ENCODE results near the gene TMEM87B.
"Not testable (repeated sequence)": the region's sequence is repeated elsewhere in the genome, so short reads cannot be mapped to it uniquely, and the experiment has no call there.

GRCh38 chr2:112040066-112040465 is 15.0 kb upstream of the TMEM87B start:
- TF ChIP-seq, protein P1, sequence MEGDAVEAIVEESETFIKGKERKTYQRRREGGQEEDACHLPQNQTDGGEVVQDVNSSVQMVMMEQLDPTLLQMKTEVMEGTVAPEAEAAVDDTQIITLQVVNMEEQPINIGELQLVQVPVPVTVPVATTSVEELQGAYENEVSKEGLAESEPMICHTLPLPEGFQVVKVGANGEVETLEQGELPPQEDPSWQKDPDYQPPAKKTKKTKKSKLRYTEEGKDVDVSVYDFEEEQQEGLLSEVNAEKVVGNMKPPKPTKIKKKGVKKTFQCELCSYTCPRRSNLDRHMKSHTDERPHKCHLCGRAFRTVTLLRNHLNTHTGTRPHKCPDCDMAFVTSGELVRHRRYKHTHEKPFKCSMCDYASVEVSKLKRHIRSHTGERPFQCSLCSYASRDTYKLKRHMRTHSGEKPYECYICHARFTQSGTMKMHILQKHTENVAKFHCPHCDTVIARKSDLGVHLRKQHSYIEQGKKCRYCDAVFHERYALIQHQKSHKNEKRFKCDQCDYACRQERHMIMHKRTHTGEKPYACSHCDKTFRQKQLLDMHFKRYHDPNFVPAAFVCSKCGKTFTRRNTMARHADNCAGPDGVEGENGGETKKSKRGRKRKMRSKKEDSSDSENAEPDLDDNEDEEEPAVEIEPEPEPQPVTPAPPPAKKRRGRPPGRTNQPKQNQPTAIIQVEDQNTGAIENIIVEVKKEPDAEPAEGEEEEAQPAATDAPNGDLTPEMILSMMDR (conservative IDR thresholded peaks at IDR 0.05; ENCODE audit: low read depth, low read length) = not testable (repeated sequence)
- not testable (repeated sequence) for TF ChIP-seq POLR2A (IDR thresholded peaks at IDR 0.05; ENCODE audit: low read depth, low read length); RFX5 (IDR thresholded peaks at IDR 0.05; ENCODE audit: low read depth, low read length); MAZ (IDR thresholded peaks at IDR 0.05; ENCODE audit: borderline replicate concordance, low read depth, low read length); MXI1 (IDR thresholded peaks at IDR 0.05; ENCODE audit: borderline replicate concordance, low read depth, low read length); ELK1 (IDR thresholded peaks at IDR 0.05; ENCODE audit: borderline replicate concordance, low read depth, low read length); CEBPB (IDR thresholded peaks at IDR 0.05; ENCODE audit: low read depth, low read length); BHLHE40 (IDR thresholded peaks at IDR 0.05; ENCODE audit: low read depth, low read length); NFE2L2 (IDR thresholded peaks at IDR 0.05; ENCODE audit: low read depth, low read length); SMC3 (IDR thresholded peaks at IDR 0.05; ENCODE audit: low read depth, low read length); MAFK (IDR thresholded peaks at IDR 0.05; ENCODE audit: low read depth, low read length); RCOR1 (IDR thresholded peaks at IDR 0.05; ENCODE audit: insufficient replicate concordance, low read length); RAD21 (IDR thresholded peaks at IDR 0.05; ENCODE audit: low read length)
- TF ChIP-seq, protein P2, sequence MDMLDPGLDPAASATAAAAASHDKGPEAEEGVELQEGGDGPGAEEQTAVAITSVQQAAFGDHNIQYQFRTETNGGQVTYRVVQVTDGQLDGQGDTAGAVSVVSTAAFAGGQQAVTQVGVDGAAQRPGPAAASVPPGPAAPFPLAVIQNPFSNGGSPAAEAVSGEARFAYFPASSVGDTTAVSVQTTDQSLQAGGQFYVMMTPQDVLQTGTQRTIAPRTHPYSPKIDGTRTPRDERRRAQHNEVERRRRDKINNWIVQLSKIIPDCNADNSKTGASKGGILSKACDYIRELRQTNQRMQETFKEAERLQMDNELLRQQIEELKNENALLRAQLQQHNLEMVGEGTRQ (IDR thresholded peaks at IDR 0.05; ENCODE audit: low read depth, low read length) = not testable (repeated sequence)

All from IMR-90 (cell line).